ENCODE measurements around the gene SUZ12. TPM values are rescaled to one million over a fixed set of nuclear protein-coding genes. Genes with fewer than 3 reads are reported as not detected.
"Not testable (repeated sequence)": the region's sequence is repeated elsewhere in the genome, so short reads cannot be mapped to it uniquely, and the experiment has no call there.

The SUZ12 gene
- total RNA-seq, 1 donor from 2014 or later: 81.1 TPM

GRCh38 chr17:32033223-32033622, 96.4 kb downstream of the SUZ12 start:
- no peaks in the 10 kb centered on the region for H3K9me3 Mint-ChIP-seq
- H3K27me3 Mint-ChIP-seq: no peaks in the 10 kb centered on the region
- peaks cover 22% of the 10 kb centered on the region for H3K36me3 Mint-ChIP-seq (ENCODE audit: low read depth)
- H3K4me3 Mint-ChIP-seq: no peak overlapping the region
- H3K27ac Mint-ChIP-seq: no peak overlapping the region
- intact Hi-C loops (cut with micrococcal nuclease): no loop called here
- no peak for DNase-seq
- H3K4me1 Mint-ChIP-seq: no peaks in the 10 kb centered on the region

DNA sequence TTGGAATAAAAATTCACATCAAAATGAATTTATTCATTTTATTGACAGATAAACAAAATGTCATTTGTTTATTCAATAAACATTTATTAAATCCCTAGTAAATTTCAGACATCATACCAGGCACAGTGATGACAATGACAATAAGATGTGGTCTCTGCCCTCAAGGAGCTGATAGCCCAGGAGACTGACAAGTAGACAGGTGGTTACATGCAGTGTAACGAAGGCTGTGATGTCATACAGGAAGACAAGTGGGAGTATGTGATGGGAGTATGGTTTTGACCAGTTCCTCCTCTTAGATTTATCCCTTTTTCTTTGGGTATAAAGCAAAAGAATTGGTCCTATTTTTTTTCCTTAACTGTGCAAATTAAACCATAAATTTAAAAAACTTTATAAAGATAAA, 97.0 kb downstream of the SUZ12 start:
- DNase-seq; H3K4me3 Mint-ChIP-seq; H3K4me1 Mint-ChIP-seq; intact Hi-C loops (cut with micrococcal nuclease); H3K27me3 Mint-ChIP-seq; H3K9me3 Mint-ChIP-seq; H3K27ac Mint-ChIP-seq: not testable (repeated sequence)
- peaks cover 24% of the 10 kb centered on the region for H3K36me3 Mint-ChIP-seq (ENCODE audit: low read depth)

GRCh38 chr17:32040246-32040645, 103.4 kb downstream of the SUZ12 start:
- H3K4me1 Mint-ChIP-seq; H3K4me3 Mint-ChIP-seq; H3K27me3 Mint-ChIP-seq; H3K9me3 Mint-ChIP-seq; DNase-seq; intact Hi-C loops (cut with micrococcal nuclease); H3K27ac Mint-ChIP-seq: not testable (repeated sequence)
- H3K36me3 Mint-ChIP-seq (ENCODE audit: low read depth): peaks cover 28% of the 10 kb centered on the region

DNA sequence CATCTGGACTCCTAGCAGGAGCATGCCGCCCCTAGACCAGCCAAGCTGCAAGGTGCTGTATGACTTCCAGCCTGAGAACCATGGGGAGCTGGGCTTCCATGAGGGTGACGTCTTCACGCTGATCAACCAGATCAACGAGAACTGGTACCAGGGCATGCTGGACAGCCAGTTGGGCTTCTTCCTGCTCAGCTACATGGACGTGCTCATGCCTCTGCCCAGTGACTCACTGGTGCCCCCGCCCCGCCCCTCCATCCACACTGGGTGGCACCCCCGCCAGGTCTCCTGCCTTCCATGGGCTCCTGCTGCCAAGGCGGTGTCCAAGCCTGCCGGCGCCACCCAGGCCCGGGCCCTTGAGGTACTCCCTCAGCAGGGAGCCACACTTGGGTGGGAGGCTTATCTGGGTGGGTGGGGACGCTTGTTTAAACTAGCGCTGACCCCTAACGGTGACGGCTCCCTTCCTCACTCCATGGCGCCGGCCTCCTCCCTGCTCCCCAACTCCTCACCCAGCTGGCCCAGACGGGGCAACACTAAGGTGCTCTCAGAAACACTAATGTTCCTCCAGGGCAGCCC, 104.6 kb downstream of the SUZ12 start:
- H3K4me1 Mint-ChIP-seq; DNase-seq; H3K27ac Mint-ChIP-seq; H3K27me3 Mint-ChIP-seq; intact Hi-C loops (cut with micrococcal nuclease); H3K4me3 Mint-ChIP-seq; H3K9me3 Mint-ChIP-seq: not testable (repeated sequence)
- peaks cover 20% of the 10 kb centered on the region for H3K36me3 Mint-ChIP-seq (ENCODE audit: low read depth)

GRCh38 chr17:32042266-32042665, 105.5 kb downstream of the SUZ12 start:
- peaks cover 14% of the 10 kb centered on the region for H3K36me3 Mint-ChIP-seq (ENCODE audit: low read depth)
- H3K9me3 Mint-ChIP-seq; H3K4me1 Mint-ChIP-seq; H3K27ac Mint-ChIP-seq; H3K27me3 Mint-ChIP-seq; DNase-seq; intact Hi-C loops (cut with micrococcal nuclease); H3K4me3 Mint-ChIP-seq: not testable (repeated sequence)

DNA sequence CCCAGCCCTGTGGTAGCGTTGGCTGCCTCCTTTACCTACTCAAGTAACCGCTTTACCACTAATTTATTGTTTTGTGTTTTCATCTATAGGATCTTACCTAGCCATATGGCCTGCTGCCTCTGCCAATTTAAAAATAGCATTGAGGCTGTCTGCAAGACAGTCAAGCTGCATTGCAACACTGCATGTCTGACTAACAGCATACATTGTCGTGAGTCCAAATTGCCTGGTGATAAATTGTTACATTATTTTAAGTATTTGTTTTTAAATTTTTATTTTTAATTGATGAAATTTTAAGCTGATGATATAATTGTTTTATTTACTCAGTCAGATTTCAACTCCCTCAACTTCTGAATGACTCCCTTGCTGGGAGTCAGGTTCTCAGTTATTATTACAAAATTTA, 108.8 kb downstream of the SUZ12 start:
- H3K36me3 Mint-ChIP-seq (ENCODE audit: low read depth): peaks cover 11% of the 10 kb centered on the region
- intact Hi-C loops (cut with micrococcal nuclease); H3K27me3 Mint-ChIP-seq; H3K4me3 Mint-ChIP-seq; H3K27ac Mint-ChIP-seq; DNase-seq; H3K4me1 Mint-ChIP-seq; H3K9me3 Mint-ChIP-seq: not testable (repeated sequence)

- H3K4me3 Mint-ChIP-seq; DNase-seq; H3K27me3 Mint-ChIP-seq; H3K27ac Mint-ChIP-seq; intact Hi-C loops (cut with micrococcal nuclease); H3K4me1 Mint-ChIP-seq; H3K9me3 Mint-ChIP-seq: not testable (repeated sequence)
- H3K36me3 Mint-ChIP-seq (ENCODE audit: low read depth): peaks cover 13% of the 10 kb centered on the region
Measured at GRCh38 chr17:32047663-32048062, 110.9 kb downstream of the SUZ12 start.

Other genes starting within 250 kb of the SUZ12 start
- 67.9 and 69.4 TPM in 2 replicates for gene COPRS, start 77.8 kb upstream of the SUZ12 start, total RNA-seq
- gene UTP6, start 35.3 kb upstream of the SUZ12 start, total RNA-seq: 156 TPM in 2 replicates
- 17.7 and 22.1 TPM in 2 replicates for gene LRRC37B, start 70.4 kb downstream of the SUZ12 start, total RNA-seq
- 26.7 and 27.8 TPM in 2 replicates for gene RHOT1, start 205.5 kb downstream of the SUZ12 start, total RNA-seq